ENCODE data around the gene USP47.

Gene USP47

DNA sequence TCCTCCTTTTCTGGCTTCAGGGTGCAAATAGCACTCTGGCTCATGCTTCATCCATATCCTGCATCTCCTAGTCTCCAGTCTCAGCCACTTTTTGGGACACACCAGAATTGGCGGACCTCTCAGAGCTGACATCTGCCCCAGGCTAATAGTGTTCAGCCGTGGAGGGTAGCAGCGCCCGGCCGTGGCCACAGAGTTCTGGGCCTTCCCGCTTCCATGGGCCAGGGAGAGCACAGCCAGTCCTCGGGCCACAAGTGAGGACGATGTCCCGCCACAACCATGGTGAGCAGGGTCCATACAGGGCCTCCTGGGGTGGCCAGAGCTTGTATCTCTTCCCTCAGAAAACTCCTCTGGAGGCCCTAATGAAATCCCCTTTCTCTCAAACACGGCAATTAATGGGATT is 140.7 kb downstream of the USP47 start:
- DNase-seq, result no peak

GRCh38 chr11:11982975-11983374 is 141.2 kb downstream of the USP47 start:
- DNase-seq, result peak; percentile 10

GRCh38 chr11:11983427-11983826 is 141.7 kb downstream of the USP47 start:
- peak; percentile 32 for DNase-seq

DNA sequence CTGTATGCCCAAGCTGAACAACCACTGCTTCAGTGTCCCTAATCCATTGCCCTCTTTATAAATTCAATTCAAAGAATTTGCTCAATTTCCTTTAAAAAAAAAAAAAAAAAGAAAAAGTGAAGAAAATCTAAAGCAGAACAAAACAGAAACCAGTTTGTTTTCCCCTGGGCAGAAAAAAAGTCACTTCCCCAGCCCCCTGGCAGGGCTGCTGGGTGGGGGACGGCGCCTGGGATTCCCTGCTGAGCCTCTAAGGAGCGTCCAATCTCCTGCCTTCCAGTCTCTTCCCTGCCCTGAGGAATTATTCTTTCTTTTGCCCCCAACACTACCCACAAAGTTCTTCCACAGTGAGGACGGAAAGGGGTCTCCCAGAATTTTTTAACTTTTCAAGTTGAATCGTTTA is 142.8 kb downstream of the USP47 start:
- no peak for DNase-seq

GRCh38 chr11:11985016-11985715 is 143.4 kb downstream of the USP47 start:
- DNase-seq, result no peak

DNA sequence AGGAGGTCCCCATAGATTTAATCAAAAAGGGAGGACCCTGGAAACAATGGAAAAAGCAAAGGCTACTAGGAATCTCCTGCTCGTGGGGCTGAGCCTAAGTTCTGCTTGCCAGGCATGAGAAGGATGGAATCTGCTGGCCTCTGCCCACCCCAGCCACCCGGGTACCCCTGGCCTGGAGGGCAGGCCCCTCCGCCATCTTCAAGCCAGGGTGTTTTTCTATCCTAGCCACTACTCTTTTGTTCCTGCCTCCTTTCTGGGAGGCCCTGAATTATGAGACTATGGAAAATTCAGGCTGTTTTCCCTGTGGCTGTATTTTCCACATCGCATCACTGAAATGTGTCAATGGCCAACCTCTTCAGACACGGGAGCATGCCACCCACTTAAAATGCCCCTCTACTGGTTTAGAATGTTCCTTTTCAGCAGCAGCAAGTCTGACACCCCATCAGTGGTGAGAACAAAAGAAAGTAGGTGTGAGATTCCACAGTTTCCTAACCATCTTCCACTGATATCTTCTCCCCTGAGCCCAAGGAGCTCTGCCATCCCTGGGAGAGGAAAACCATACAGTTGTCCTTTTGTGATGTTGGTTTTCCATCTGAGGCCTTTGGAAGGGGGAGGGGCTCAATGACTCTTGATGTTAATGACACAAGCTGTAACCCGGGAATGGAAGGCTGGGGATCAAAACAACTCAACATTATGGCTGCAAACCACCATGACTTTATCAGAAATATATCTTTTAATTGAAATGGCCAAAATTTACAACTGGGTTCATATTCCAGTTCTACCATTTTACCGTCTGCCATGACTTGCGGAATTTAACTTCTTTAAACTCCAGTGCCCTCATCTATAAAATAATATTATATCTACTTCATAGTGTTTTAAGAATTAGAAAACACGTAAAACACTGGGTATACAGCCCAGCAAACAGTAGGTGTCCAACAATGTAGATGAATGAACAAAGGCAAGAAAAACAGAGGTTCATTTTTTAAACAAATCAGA is 144.5 kb downstream of the USP47 start:
- DNase-seq, result no peak

DNA sequence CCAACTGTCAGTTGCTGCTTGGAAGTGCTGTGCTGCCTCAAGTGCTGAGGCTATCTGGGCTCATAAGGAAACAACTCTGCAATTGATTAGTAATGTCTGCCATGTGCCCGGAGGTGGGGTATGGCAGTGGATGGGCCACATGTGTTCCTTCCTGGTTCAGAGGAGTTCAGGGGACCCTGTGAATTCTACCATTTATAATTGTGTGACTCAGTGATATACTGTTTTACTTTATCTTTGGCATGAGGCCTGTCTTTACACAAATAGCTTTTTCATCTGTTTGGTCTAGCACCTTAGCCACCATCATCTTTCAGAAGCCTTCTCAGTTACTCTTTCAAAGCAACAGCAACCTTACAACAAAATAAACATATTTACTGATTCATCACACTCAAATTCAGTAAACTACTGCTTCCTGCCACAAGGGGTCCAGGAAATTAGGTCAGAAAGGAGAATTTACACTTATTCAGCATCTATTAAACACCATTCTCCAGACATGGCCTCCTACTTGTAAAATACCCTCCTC is 145.8 kb downstream of the USP47 start:
- DNase-seq, result peak; percentile 28

DNA sequence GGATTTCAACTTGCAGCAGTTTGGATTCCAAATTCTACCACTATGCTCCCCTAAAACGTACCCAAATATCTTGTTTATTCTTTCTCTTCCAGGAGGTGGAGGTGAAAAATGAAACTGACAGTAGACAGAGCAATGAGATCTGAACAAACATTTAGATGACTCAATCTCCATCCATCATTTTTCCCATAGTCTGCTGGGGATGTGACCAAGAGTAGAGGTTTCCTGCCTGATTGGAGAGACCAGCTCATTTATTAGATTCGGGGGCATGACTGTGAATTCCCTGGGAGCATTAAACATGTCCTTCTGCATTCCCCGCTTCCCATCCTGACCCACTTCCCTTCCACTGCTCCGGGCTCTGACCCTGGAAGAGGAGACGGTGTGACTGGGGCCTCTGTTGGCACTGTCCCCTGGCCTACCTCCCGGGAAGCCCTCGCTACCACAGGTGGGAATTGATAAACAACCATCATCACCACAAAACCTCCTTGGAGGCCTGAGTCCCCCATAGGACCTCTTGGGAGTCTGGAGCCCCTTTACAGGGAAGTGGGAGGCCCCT is 146.4 kb downstream of the USP47 start:
- peak; percentile 26 for DNase-seq

GRCh38 chr11:11988681-11989261 is 147.0 kb downstream of the USP47 start:
- no peak for DNase-seq

- no peak for DNase-seq
These were observed 148.3 kb downstream of the USP47 start for GRCh38 chr11:11989774-11990744.

GRCh38 chr11:11992257-11993212 is 150.8 kb downstream of the USP47 start:
- no peak for DNase-seq

DNA sequence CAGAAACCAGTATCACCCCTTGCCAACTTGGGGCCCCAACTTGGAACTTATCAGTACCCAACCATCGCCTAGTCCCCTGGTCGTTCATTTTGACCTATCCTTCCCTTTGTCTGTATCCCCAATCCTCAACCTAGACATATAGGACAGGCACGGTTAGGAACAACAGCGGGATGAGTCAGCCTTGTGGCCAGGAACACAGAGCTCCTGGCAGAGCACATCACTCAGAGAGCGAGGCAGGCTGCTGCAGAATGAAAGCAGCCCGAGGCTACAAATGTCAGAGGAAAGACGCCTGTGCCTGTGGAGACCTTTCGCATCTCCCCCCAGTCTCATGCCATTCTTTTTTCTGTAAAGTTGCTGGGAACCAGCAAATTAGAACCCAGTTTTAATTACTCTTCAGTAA is 152.1 kb downstream of the USP47 start:
- DNase-seq, result no peak

DNA sequence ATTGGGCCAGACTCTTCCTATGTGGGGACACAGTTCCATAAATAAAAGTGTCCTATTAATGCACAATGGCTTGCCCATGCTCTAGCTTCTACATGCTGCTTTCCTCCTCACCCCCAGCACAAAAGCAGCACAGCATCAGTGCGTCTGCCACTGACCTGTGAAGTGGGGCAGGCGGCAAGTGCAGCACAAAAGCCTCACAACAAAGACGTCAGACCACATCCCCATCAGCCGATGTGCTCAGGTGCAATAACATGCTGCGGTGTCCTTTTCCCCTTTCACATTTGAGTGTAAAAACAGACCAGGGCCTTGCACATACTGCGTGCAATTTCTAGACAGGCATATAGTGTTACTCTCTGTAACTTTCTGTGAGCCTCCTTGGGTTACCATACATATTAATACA is 153.8 kb downstream of the USP47 start:
- DNase-seq, result no peak

- DNase-seq, result no peak
These were observed 154.7 kb downstream of the USP47 start for GRCh38 chr11:11996321-11997048.

GRCh38 chr11:11997049-11997322 is 155.2 kb downstream of the USP47 start:
- DNase-seq, result no peak

GRCh38 chr11:11998091-11998781 is 156.5 kb downstream of the USP47 start:
- no peak for DNase-seq

- DNase-seq, result no peak
These were observed 159.4 kb downstream of the USP47 start for GRCh38 chr11:12001186-12001585.

DNA sequence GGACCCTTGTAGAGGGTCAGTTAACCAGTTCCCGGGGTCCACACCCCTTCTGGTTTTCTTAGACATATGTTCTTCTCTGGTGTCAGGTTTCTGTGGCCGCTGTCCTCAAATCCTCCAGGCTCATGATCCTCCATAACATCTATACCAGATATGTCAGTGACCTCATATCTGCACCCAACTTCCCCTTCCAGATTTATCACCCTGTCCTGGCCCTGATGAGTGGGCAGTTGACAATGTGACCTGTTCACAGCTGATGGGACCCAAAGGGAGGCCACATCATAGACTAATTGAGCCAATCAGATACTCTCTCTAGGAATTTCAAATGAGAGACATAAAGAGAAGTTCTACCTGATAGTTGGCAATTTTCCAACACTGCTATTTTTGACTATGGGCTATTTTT is 161.6 kb downstream of the USP47 start:
- DNase-seq, result no peak

GRCh38 chr11:12003815-12004214 is 162.0 kb downstream of the USP47 start:
- DNase-seq, result no peak

DNA sequence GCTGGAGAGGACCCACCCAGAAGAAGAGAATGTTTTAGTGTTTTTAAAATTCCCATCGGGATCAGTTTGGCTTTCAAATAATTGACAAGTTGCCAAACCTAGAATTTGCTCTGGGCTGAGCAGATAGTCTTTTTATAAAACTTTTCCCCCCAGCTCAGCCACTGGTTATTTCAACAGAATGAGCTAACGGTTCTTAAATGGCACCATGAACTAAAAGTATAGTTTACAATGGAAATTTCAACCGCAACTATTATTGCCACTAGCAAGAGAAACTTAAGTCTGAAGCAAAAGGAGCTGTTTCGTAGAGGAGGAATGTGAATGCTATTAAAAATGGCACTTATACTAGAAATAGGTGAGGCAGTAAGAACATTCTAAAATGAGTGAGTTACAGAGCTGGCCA is 163.3 kb downstream of the USP47 start:
- no peak for DNase-seq

All from activated CD8-positive, alpha-beta memory T cell treated with anti-CD3 and anti-CD28 coated beads, Interleukin-2, amount 50 U/mL, for 48 hours (primary cell).